B cell (primary cell): ENCODE measurements around the gene KCNQ2.

Source experiments
- EZH2 ChIP-seq: IDR thresholded peaks from 2 replicates; pipeline ENCODE4 v1.6.1; 2012; ENCODE audit warnings: borderline replicate concordance, low read depth, mild to moderate bottlenecking, moderate library complexity, low read length; ENCODE audit not compliant: insufficient read depth, poor library complexity, severe bottlenecking
- TF ChIP-seq, protein P1 (sequence below): fragments of 200-600 bp; IDR thresholded peaks from one replicate; pipeline ENCODE4 v1.8.0; 2022; ENCODE audit warnings: antibody characterized with exemption, mild to moderate bottlenecking

DNA sequence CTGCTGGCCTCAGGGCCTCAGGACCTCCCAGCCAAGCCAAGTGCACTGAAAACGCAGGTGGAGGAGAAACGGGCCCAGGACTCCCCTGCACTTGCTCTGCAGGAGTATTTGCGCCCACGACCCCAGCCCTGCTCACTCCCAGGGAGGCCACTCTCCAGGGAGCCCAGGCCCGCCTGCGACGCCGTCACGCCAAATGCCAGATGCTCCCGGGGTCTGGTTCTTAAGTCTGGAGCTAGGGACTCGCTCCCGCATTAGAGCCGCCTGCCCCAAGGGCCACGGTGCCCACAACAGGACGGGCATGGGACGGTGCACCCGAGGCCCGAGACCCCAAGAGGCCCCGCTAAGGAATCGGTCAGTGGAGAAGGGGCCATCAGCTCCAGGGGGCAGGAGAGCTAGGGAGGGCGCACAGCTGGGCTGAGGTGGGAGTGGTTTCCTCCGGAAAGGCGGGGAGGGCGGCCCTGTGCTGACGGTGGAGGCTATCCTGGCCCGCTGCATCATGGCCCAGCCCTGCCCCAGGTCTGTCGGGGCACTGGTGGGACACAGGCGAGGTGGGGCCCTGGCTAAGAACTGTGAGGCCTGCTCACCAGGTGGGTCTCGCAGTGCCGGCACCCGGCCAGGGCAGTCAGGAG, 67.2 kb downstream of the KCNQ2 start:
- TF ChIP-seq, protein P1, sequence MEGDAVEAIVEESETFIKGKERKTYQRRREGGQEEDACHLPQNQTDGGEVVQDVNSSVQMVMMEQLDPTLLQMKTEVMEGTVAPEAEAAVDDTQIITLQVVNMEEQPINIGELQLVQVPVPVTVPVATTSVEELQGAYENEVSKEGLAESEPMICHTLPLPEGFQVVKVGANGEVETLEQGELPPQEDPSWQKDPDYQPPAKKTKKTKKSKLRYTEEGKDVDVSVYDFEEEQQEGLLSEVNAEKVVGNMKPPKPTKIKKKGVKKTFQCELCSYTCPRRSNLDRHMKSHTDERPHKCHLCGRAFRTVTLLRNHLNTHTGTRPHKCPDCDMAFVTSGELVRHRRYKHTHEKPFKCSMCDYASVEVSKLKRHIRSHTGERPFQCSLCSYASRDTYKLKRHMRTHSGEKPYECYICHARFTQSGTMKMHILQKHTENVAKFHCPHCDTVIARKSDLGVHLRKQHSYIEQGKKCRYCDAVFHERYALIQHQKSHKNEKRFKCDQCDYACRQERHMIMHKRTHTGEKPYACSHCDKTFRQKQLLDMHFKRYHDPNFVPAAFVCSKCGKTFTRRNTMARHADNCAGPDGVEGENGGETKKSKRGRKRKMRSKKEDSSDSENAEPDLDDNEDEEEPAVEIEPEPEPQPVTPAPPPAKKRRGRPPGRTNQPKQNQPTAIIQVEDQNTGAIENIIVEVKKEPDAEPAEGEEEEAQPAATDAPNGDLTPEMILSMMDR, result no peak
- TF ChIP-seq EZH2, result no peak
